ENCODE results near the gene FUNDC2. TPM values are rescaled to one million over a fixed set of nuclear protein-coding genes. Genes with fewer than 3 reads are reported as not detected.

FUNDC2 gene, protein sequence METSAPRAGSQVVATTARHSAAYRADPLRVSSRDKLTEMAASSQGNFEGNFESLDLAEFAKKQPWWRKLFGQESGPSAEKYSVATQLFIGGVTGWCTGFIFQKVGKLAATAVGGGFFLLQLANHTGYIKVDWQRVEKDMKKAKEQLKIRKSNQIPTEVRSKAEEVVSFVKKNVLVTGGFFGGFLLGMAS
- 62.0 and 67.6 TPM in 2 replicates for total RNA-seq

DNA sequence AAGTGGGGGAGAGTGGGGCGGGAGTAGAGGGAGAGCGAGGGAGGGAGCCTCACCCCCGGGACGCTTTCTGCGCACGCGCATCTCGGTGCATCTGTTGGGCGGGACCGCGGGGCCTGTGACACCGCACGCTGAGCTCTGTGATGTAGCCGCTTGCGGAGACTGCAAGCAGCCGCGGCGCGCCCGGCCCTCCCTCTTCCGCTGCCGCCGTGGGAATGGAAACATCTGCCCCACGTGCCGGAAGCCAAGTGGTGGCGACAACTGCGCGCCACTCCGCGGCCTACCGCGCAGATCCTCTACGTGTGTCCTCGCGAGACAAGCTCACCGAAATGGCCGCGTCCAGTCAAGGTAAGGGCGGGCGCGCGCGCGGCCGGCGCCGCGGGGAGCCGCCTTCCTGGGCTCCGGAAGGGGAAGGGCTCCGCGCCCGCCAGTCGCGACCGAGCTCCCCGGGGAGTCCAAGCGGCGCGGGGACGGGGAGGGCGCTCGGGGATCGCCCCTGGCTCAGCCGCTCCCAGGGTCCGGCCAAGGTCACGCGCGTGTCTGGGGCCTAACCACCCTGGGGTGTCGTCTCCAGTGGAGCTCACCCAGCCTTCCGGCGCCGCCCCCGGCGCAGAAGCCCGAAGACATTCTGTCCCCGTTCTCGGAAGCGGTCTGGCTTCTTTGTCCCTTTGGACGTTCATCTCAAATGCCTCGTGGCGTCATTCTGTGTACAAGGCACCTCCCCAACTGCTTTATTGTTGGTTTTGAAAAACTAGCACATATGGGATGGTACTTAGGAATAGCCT lies at the start of gene FUNDC2:
Gene FUNDC2, plus strand, starts transcription at position 118 of the 782 bp plus-strand sequence. Its CDS starts 95 bp downstream, at position 213.
- peak within 1 kb of the TSS; percentile 87 for H3K4me3 Mint-ChIP-seq
- intact Hi-C loops (cut with micrococcal nuclease), result loop anchor here (1.0 to 5.0 kb wide), 6 partner anchors 44 to 854 kb away; partner anchors contain the start of genes BRCC3, CMC4, MTCP1 and RAB39B
- H3K27me3 Mint-ChIP-seq, result no peaks in the 10 kb centered on the region
- H3K27ac Mint-ChIP-seq, result peak within 1 kb of the TSS; percentile 93
- TF ChIP-seq, protein P1, sequence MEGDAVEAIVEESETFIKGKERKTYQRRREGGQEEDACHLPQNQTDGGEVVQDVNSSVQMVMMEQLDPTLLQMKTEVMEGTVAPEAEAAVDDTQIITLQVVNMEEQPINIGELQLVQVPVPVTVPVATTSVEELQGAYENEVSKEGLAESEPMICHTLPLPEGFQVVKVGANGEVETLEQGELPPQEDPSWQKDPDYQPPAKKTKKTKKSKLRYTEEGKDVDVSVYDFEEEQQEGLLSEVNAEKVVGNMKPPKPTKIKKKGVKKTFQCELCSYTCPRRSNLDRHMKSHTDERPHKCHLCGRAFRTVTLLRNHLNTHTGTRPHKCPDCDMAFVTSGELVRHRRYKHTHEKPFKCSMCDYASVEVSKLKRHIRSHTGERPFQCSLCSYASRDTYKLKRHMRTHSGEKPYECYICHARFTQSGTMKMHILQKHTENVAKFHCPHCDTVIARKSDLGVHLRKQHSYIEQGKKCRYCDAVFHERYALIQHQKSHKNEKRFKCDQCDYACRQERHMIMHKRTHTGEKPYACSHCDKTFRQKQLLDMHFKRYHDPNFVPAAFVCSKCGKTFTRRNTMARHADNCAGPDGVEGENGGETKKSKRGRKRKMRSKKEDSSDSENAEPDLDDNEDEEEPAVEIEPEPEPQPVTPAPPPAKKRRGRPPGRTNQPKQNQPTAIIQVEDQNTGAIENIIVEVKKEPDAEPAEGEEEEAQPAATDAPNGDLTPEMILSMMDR (IDR thresholded peaks at IDR 0.05), result no peak
- H3K36me3 Mint-ChIP-seq (ENCODE audit: low read depth), result no peaks in the 10 kb centered on the region
- no peaks in the 10 kb centered on the region for H3K9me3 Mint-ChIP-seq
- peaks cover 21% of the 10 kb centered on the region for H3K4me1 Mint-ChIP-seq
- ATAC-seq (ENCODE audit: low read depth) (peak; percentile 86), DNase-seq (peak; percentile 83)
- ChIA-PET CTCF (interaction anchor here (1.2 to 1.4 kb wide), 3 partner anchors 29 to 43 kb away, joined by 3 to 6 read pairs (median 4); no protein-coding TSS in a partner anchor), POLR2A (interaction anchor here (1.0 to 2.0 kb wide), 7 partner anchors 10 to 189 kb away, joined by 3 to 14 read pairs (median 5); partner anchors contain the start of genes BRCC3 and VBP1)

DNA sequence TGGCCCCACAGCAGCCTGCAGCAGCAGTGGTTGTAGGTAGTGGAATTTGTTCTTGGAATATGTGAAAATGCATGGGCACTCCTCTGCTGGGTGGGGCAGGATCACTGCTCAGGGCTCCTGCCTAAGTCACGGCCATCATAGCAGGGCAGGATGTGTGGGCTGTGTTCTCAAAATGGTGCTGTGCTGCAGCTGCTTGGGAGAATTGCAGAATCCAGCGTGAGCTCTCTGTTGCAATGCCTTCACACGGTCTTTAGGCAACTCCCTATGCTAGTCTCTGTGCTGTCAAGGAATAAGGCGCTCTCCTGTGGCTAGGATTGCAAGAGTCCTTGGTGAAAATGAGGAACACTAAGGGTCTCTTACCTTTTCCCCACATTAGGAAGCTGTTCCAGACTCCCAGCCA lies 47.0 kb upstream of the FUNDC2 start:
- TF ChIP-seq, protein P1 (IDR thresholded peaks at IDR 0.05), result no peak
- ATAC-seq (ENCODE audit: low read depth) (no peak), DNase-seq (no peak)
- H3K4me3 Mint-ChIP-seq, result no peak overlapping the region
- no peak overlapping the region for H3K27ac Mint-ChIP-seq
- H3K36me3 Mint-ChIP-seq (ENCODE audit: low read depth), result no peaks in the 10 kb centered on the region
- intact Hi-C loops (cut with micrococcal nuclease), result loop anchor here (1.0 to 5.0 kb wide), 4 partner anchors 48 to 671 kb away; partner anchors contain the start of genes BRCC3, CMC4 and MTCP1
- H3K9me3 Mint-ChIP-seq, result peaks cover 2% of the 10 kb centered on the region
- H3K27me3 Mint-ChIP-seq, result no peaks in the 10 kb centered on the region
- H3K4me1 Mint-ChIP-seq, result peaks cover 5% of the 10 kb centered on the region
- CTCF ChIA-PET, result interaction anchor here (3.3 kb wide), 1 partner anchor 76 kb away, joined by 21 read pairs; no protein-coding TSS in a partner anchor
- POLR2A ChIA-PET, result no interaction called here

DNA sequence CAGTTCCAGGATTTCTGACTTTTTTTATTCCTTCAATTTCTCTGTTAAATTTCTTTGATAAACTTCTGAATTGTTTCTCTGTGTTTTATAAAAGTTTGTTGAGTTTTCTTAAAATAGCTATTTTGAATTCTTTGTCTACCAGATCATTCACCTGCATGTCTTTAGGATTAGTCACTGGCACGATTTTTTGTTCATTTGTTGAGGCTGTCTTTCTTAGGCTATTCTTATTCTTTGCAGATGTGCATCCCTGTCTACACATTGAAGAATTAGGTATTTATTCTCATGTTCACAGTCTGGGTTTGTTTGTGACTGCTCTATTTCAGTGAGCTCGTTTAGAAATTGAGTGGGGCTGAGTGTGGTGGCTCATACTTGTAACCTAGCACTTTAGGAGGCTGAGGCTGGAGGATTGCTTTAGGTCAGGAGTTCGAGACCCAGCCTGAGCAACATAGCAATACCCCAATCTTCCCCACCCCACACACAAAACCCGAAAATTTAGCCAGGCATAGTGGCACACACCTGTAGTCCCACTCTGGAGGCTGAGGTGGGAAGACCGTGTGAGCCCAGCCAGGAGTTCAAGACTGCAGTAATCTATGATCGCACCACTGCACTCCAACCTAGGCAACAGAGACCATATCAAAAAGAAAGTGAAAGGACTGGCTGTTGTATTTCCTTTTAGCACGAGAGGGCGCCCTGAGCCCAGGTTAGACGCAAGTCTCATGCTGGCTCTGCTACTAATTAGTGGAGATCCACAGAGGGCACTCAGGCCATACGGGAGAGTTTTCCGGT lies 46.1 kb upstream of the FUNDC2 start:
- CTCF ChIA-PET, result interaction anchor here (3.3 kb wide), 1 partner anchor 76 kb away, joined by 21 read pairs; no protein-coding TSS in a partner anchor
- DNase-seq (peak; percentile 47), ATAC-seq (ENCODE audit: low read depth) (peak; percentile 99)
- Mint-ChIP-seq H3K27me3 (no peaks in the 10 kb centered on the region), H3K4me3 (peak overlapping the region; percentile 73), H3K9me3 (peaks cover 2% of the 10 kb centered on the region), H3K4me1 (peaks cover 5% of the 10 kb centered on the region), H3K36me3 (ENCODE audit: low read depth) (no peaks in the 10 kb centered on the region), H3K27ac (no peak overlapping the region)
- POLR2A ChIA-PET, result no interaction called here
- TF ChIP-seq, protein P1 (IDR thresholded peaks at IDR 0.05), result no peak
- intact Hi-C loops (cut with micrococcal nuclease), result loop anchor here (1.0 to 5.0 kb wide), 7 partner anchors 47 to 670 kb away; partner anchors contain the start of genes BRCC3, CMC4, MTCP1 and VBP1

DNA sequence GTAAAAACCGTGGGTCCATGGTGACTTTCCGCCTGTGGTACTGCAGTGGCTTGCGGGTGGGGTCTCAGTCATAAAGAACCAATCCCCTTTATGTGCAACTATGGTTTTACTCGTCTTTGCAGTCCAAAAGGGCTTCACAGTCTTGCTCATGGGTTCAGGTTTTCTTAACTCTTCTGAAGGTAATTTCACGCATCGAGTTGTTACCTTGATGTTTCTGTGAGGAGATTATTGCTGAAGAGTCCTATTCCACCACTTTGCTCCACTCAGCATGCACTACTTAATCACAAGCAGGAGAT lies 45.6 kb upstream of the FUNDC2 start:
- ChIA-PET CTCF (interaction anchor here (3.3 kb wide), 1 partner anchor 75 kb away, joined by 21 read pairs; no protein-coding TSS in a partner anchor), POLR2A (no interaction called here)
- Mint-ChIP-seq H3K4me3 (no peak overlapping the region), H3K36me3 (ENCODE audit: low read depth) (no peaks in the 10 kb centered on the region), H3K27me3 (no peaks in the 10 kb centered on the region), H3K9me3 (peaks cover 2% of the 10 kb centered on the region), H3K27ac (no peak overlapping the region), H3K4me1 (peaks cover 5% of the 10 kb centered on the region)
- intact Hi-C loops (cut with micrococcal nuclease), result loop anchor here (1.0 to 5.0 kb wide), 5 partner anchors 76 to 670 kb away; partner anchors contain the start of genes BRCC3, CMC4, MTCP1 and VBP1
- TF ChIP-seq, protein P1 (IDR thresholded peaks at IDR 0.05), result no peak
- ATAC-seq (ENCODE audit: low read depth), result no peak
- no peak for DNase-seq

Measured in activated B cell treated with CpG ODN at 0.5 μM for 24 hours (primary cell).